Mononuclear cell (primary cell): ENCODE results near the gene CCDC138. TPM values are rescaled to one million over a fixed set of nuclear protein-coding genes. Genes with fewer than 3 reads are reported as not detected.

Experiments used
- H3K27me3 ChIP-seq: 2 replicates; pipeline ENCODE4 v1.6.0; 2011; ENCODE audit warnings: low read length, control low read depth; ENCODE audit not compliant: insufficient read depth
- H3K4me1 ChIP-seq: 2 replicates; pipeline ENCODE4 v1.5.1; 2011; ENCODE audit warnings: mild to moderate bottlenecking, low read length, control low read depth; ENCODE audit not compliant: insufficient read depth
- H3K4me3 ChIP-seq: 2 replicates; pipeline ENCODE4 v1.5.1; 2011; ENCODE audit warnings: mild to moderate bottlenecking, low read length, moderate library complexity
- H3K9me3 ChIP-seq: 2 replicates; pipeline ENCODE4 v1.5.1; 2011; ENCODE audit warnings: low read depth, mild to moderate bottlenecking, control low read depth, low read length
- total RNA-seq: library from RNA; depleted of rRNA; stranded (reverse); fragments of >200 nt; gene quantifications from one replicate; pipeline ENCODE4 v1.2.3, GENCODE V29; 2012

Gene CCDC138
- total RNA-seq, 1 donor = 4.9 TPM

DNA sequence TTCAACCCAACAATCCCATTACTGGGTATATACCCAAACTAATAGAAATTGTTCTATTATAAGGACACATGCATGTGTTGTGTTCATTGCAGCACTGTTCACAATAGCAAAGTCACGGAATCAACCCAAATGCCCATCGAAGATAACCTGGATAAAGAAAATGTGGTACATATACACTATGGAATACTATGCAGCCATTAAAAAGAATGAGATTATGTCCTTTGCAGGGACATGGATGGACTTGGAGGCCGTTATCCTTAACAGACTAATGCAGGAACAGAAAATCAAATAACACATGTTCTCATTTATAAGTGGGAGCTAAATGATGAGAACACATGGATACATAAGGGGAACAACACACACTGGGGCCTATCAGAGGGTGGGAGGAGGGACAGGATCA, 65.8 kb downstream of the CCDC138 start:
- H3K27me3 ChIP-seq = no peaks in the 10 kb centered on the region
- no peaks in the 10 kb centered on the region for H3K4me1 ChIP-seq
- H3K9me3 ChIP-seq = no peaks in the 10 kb centered on the region
- no peak overlapping the region for H3K4me3 ChIP-seq

GRCh38 chr2:108853421-108853820, 66.8 kb downstream of the CCDC138 start:
- Histone ChIP-seq H3K4me3 (no peak overlapping the region), H3K27me3 (no peaks in the 10 kb centered on the region), H3K9me3 (no peaks in the 10 kb centered on the region), H3K4me1 (no peaks in the 10 kb centered on the region)

DNA sequence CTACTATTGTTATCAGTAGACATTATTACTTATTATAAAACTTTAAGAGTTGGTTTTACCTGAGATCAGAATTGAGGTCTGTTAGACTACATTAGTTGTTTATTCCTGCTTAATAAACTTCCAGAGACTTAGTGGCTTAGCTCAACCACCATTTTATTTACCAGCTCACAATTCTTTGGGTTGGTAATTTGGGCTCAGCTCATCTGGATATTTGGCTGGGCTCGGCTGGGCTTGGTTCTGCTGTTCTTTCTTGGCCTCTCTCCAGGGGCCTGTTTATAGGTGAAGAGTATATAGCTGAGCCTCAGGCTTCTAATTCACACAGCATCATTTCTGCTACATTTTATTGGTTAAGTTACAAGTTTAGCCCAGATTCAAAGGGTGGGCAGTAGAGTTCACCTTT, 67.9 kb downstream of the CCDC138 start:
- no peaks in the 10 kb centered on the region for H3K9me3 ChIP-seq
- no peaks in the 10 kb centered on the region for H3K4me1 ChIP-seq
- no peak overlapping the region for H3K4me3 ChIP-seq
- H3K27me3 ChIP-seq = no peaks in the 10 kb centered on the region

DNA sequence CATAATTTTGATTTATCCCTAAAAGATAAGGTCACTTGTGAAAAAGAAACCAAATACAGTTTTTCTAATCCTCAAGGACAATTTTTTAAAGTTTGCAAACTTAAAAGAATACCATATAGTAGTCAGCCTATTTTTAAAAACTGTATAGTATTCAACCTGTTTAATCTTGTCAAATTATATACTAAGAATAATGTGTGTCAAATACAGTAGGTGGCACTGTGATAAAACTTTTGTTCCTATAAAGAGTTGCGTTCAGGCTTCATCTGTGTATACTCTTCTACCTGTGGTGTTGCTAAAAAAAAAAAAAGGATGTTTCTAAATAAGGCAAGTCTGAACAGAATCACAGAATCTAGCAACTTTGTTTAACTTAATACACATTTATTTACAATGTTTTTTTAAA, 68.6 kb downstream of the CCDC138 start:
- no peak overlapping the region for H3K4me3 ChIP-seq
- H3K9me3 ChIP-seq = no peaks in the 10 kb centered on the region
- no peaks in the 10 kb centered on the region for H3K4me1 ChIP-seq
- H3K27me3 ChIP-seq = no peaks in the 10 kb centered on the region

DNA sequence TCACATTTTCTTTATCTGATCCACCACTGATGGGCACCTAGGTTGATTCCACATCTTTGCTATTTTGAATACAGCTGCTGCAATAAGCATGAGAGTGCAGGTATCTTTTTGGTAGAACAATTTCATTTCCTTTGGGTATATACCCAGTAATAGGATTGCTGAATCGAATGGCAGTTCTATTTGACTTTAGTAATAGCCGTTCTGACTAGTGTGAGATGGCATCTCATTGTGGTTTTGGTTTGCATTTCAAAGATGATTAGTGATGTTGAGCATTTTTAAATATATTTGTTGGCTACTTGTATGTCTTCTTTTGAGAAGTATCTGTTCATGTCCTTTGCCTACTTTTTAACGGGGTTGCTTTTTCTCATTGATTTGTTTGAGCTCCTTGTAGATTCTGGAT, 72.3 kb downstream of the CCDC138 start:
- H3K4me3 ChIP-seq = no peak overlapping the region
- H3K4me1 ChIP-seq = no peaks in the 10 kb centered on the region
- H3K9me3 ChIP-seq = no peaks in the 10 kb centered on the region
- no peaks in the 10 kb centered on the region for H3K27me3 ChIP-seq

- Histone ChIP-seq H3K4me1 (no peaks in the 10 kb centered on the region), H3K9me3 (peaks cover 15% of the 10 kb centered on the region), H3K4me3 (no peak overlapping the region), H3K27me3 (no peaks in the 10 kb centered on the region)
Observed at GRCh38 chr2:108866041-108866440, 79.5 kb downstream of the CCDC138 start.

DNA sequence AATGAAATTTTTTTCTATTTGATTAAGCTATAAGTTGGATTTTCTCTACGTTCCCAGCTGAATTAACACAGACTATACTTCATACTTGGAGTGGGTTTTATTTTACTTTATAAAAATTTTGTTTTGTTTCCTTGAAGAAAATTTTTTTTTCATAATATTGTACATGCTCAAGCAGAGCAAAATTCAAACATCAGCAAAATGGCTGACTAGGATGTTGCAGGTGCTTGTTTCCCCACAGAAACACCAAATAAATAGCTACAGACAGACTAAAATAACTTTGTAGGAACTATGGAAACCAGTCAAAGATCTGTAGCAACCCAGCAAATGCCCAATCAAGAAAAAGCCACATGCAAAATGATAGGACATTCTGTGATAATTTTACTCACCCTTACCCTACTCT, 82.3 kb downstream of the CCDC138 start:
- Histone ChIP-seq H3K27me3 (no peaks in the 10 kb centered on the region), H3K9me3 (peaks cover 15% of the 10 kb centered on the region), H3K4me1 (no peaks in the 10 kb centered on the region), H3K4me3 (no peak overlapping the region)

GRCh38 chr2:108869542-108869941, 83.0 kb downstream of the CCDC138 start:
- H3K4me3 ChIP-seq = no peak overlapping the region
- H3K9me3 ChIP-seq = peaks cover 15% of the 10 kb centered on the region
- H3K27me3 ChIP-seq = no peaks in the 10 kb centered on the region
- no peaks in the 10 kb centered on the region for H3K4me1 ChIP-seq

DNA sequence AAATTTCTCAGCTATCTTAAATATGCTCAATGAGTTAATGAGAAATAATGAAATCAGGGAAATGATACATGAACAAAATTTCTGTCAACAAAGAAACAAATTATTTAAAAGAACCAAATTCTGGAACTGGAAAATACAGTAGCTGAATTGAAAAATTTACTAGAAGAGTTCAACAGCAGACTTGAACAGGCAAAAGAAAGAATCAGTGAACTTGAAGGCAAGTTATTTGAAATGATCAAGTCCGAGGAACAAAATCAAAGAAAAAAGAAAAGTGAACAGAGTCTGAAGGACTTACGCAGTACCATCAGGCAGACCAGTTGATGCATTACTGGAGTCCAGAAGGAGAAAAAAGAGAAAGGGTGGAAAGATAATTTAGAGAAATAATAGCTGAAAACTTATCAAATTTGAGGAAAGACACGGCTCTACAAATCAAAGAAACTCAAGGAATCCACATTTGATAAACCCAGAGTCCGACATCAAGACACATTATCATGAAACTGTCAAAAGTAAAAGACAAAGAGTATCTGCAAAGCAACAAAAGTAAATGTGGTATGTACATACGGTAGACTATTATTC, 83.6 kb downstream of the CCDC138 start:
- H3K9me3 ChIP-seq = peaks cover 15% of the 10 kb centered on the region
- no peak overlapping the region for H3K4me3 ChIP-seq
- no peaks in the 10 kb centered on the region for H3K27me3 ChIP-seq
- no peaks in the 10 kb centered on the region for H3K4me1 ChIP-seq

GRCh38 chr2:108877506-108877905, 90.9 kb downstream of the CCDC138 start:
- Histone ChIP-seq H3K4me3 (no peak overlapping the region), H3K9me3 (no peaks in the 10 kb centered on the region), H3K4me1 (no peaks in the 10 kb centered on the region), H3K27me3 (no peaks in the 10 kb centered on the region)

- H3K4me3 ChIP-seq = no peak overlapping the region
- H3K4me1 ChIP-seq = no peaks in the 10 kb centered on the region
- H3K9me3 ChIP-seq = no peaks in the 10 kb centered on the region
- no peaks in the 10 kb centered on the region for H3K27me3 ChIP-seq
Observed at GRCh38 chr2:108878276-108878675, 91.7 kb downstream of the CCDC138 start.

DNA sequence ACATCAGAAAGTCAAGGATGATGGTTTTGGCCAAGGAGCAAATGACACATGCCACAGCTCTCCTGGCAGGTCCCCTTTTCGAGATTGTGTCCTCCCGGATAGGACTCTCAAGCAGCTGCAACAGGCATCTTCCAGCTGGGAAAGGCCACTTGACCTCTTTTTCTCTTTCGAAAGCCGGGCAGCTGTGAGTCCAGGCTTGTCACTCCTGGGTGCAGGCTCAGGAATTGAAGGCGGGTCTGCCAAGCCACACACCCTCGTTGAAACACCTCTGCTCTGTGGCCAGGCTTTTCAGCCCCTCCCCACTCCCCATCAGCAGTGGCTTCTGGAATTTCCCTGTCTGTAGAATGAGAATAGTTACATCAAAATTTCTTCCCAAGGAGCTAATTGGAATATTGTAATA, 98.0 kb downstream of the CCDC138 start:
- H3K4me3 ChIP-seq = no peak overlapping the region
- no peaks in the 10 kb centered on the region for H3K4me1 ChIP-seq
- H3K9me3 ChIP-seq = peaks cover 8% of the 10 kb centered on the region
- no peaks in the 10 kb centered on the region for H3K27me3 ChIP-seq

DNA sequence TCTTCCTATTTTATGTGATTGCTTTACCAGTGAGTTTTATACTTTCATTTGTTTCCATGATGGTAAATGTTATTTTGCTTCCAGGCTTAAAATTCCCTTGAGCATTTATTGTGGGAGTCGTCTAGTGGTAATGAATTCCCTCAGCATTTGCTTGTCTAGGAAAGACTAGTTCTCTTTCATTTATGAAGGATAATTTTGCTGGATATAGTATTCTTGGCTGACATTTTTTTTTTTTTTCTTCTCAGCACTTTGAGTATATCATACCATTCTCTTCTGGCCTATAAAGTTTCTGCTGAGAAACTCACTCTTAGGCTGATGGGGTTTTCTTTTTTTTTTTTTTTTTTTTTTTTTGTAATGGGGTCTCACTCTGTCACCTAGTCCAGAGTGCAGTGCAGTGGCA, 103.3 kb downstream of the CCDC138 start:
- Histone ChIP-seq H3K4me3 (no peak overlapping the region), H3K27me3 (no peaks in the 10 kb centered on the region), H3K4me1 (no peaks in the 10 kb centered on the region), H3K9me3 (peaks cover 27% of the 10 kb centered on the region)

- Histone ChIP-seq H3K27me3 (no peaks in the 10 kb centered on the region), H3K4me3 (no peak overlapping the region), H3K9me3 (peaks cover 27% of the 10 kb centered on the region), H3K4me1 (no peaks in the 10 kb centered on the region)
Observed at GRCh38 chr2:108893277-108893676, 106.7 kb downstream of the CCDC138 start.

DNA sequence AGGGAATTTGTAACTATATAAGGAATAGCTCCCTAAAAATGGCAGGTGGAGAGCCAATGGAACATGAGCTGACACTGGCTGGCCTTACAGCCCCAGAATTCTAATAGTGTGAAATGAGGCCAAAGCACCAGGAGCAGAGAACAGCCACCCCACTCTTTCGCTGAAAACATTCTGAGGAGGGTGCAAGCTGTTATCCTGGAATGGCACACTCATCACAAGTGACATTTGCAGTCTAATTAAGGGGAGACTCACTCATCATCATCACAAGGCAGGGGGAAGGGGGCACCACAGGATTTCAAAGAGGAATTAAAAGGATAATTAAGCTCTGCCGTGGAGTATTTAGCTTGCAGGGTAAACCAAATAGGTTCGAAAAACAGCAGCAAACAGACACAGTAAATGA, 108.2 kb downstream of the CCDC138 start:
- Histone ChIP-seq H3K27me3 (no peaks in the 10 kb centered on the region), H3K9me3 (peaks cover 17% of the 10 kb centered on the region), H3K4me1 (no peaks in the 10 kb centered on the region), H3K4me3 (no peak overlapping the region)

DNA sequence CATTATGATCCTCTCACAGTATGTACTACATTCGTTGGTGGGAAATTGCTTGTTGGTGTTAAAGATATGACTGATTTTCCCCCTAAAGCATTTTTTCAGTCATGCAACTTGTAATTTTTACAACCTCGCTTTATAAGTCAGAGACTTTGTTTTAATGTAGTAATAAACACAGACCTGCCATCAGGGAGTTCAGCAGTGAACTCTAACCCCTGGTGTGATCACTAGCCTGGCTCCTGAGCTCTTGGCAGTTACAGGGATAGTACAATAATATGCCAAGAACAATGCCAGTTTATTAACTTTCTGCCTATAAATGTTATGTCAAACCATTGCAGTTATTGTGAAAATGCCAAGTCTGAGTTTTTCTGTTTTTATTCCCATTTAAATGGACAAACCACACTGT, 108.6 kb downstream of the CCDC138 start:
- Histone ChIP-seq H3K4me3 (no peak overlapping the region), H3K9me3 (peaks cover 13% of the 10 kb centered on the region), H3K27me3 (no peaks in the 10 kb centered on the region), H3K4me1 (no peaks in the 10 kb centered on the region)
